Measurements from ENCODE around the gene WASF1. TPM values are rescaled to one million over a fixed set of nuclear protein-coding genes. Genes with fewer than 3 reads are reported as not detected.
"Not testable (repeated sequence)": the region's sequence is repeated elsewhere in the genome, so short reads cannot be mapped to it uniquely, and the experiment has no call there.

Gene WASF1
- total RNA-seq, 1 donor from 2014 or later, result 0.34 TPM

GRCh38 chr6:110178626-110179405, 654 bp downstream of the WASF1 start:
- intact Hi-C loops (cut with micrococcal nuclease), result loop anchor here (1.0 to 2.0 kb wide), 2 partner anchors 118 to 212 kb away; no protein-coding TSS in a partner anchor

GRCh38 chr6:110173506-110174132, 5.9 kb downstream of the WASF1 start:
- intact Hi-C loops (cut with micrococcal nuclease), result no loop called here

- intact Hi-C loops (cut with micrococcal nuclease), result no loop called here
Measured at GRCh38 chr6:110170081-110170480, 9.4 kb downstream of the WASF1 start.

- intact Hi-C loops (cut with micrococcal nuclease), result no loop called here
Measured at GRCh38 chr6:110158479-110158878, 21.0 kb downstream of the WASF1 start.

GRCh38 chr6:110147870-110148269, 31.6 kb downstream of the WASF1 start:
- intact Hi-C loops (cut with micrococcal nuclease), result no loop called here

- intact Hi-C loops (cut with micrococcal nuclease), result no loop called here
Measured at GRCh38 chr6:110140650-110141049, 38.8 kb downstream of the WASF1 start.

GRCh38 chr6:110139052-110139451, 40.4 kb downstream of the WASF1 start:
- intact Hi-C loops (cut with micrococcal nuclease), result no loop called here

- intact Hi-C loops (cut with micrococcal nuclease), result no loop called here
Measured at GRCh38 chr6:110137924-110138887, 41.3 kb downstream of the WASF1 start.

- intact Hi-C loops (cut with micrococcal nuclease), result no loop called here
Measured at GRCh38 chr6:110130362-110130761, 49.1 kb downstream of the WASF1 start.

GRCh38 chr6:110128418-110128817, 51.1 kb downstream of the WASF1 start:
- intact Hi-C loops (cut with micrococcal nuclease), result no loop called here

- intact Hi-C loops (cut with micrococcal nuclease), result no loop called here
Measured at GRCh38 chr6:110125361-110125760, 54.1 kb downstream of the WASF1 start.

GRCh38 chr6:110121655-110122054, 57.8 kb downstream of the WASF1 start:
- intact Hi-C loops (cut with micrococcal nuclease), result not testable (repeated sequence)

GRCh38 chr6:110116258-110116657, 63.2 kb downstream of the WASF1 start:
- intact Hi-C loops (cut with micrococcal nuclease), result no loop called here

- intact Hi-C loops (cut with micrococcal nuclease), result no loop called here
Measured at GRCh38 chr6:110114004-110114403, 65.5 kb downstream of the WASF1 start.

- intact Hi-C loops (cut with micrococcal nuclease), result no loop called here
Measured at GRCh38 chr6:110105296-110105695, 74.2 kb downstream of the WASF1 start.

- intact Hi-C loops (cut with micrococcal nuclease), result no loop called here
Measured at GRCh38 chr6:110103260-110103659, 76.2 kb downstream of the WASF1 start.

GRCh38 chr6:110102411-110102810, 77.1 kb downstream of the WASF1 start:
- intact Hi-C loops (cut with micrococcal nuclease), result no loop called here

GRCh38 chr6:110101885-110102284, 77.6 kb downstream of the WASF1 start:
- intact Hi-C loops (cut with micrococcal nuclease), result no loop called here

GRCh38 chr6:110098511-110099116, 80.9 kb downstream of the WASF1 start:
- intact Hi-C loops (cut with micrococcal nuclease), result no loop called here

- intact Hi-C loops (cut with micrococcal nuclease), result no loop called here
Measured at GRCh38 chr6:110097443-110097842, 82.0 kb downstream of the WASF1 start.

- intact Hi-C loops (cut with micrococcal nuclease), result no loop called here
Measured at GRCh38 chr6:110095935-110096334, 83.5 kb downstream of the WASF1 start.
